ENCODE results near the gene DSCAM.

Gene DSCAM

GRCh38 chr21:40563900-40564299 is 283.1 kb downstream of the DSCAM start:
- no peaks in the 10 kb centered on the region for H3K9me3 ChIP-seq (ENCODE audit: insufficient read depth, low read length)
- no peak overlapping the region for H3K4me2 ChIP-seq (ENCODE audit: low read depth, low read length, poor library complexity, severe bottlenecking)
- no peaks in the 10 kb centered on the region for H3K79me2 ChIP-seq (ENCODE audit: insufficient read depth, low read length)
- TF ChIP-seq EZH2phosphoT487 (conservative IDR thresholded peaks at IDR 0.05; ENCODE audit: low read length) (no peak), CTCF (IDR thresholded peaks at IDR 0.05; ENCODE audit: insufficient read depth, low read length, poor library complexity, severe bottlenecking) (no peak)
- no peaks in the 10 kb centered on the region for H3K36me3 ChIP-seq (ENCODE audit: low read length)
- H4K20me1 ChIP-seq (ENCODE audit: low read depth, low read length), result no peaks in the 10 kb centered on the region
- H3K9me2 ChIP-seq (replicated peaks; ENCODE audit: insufficient read depth, low read length), result no peaks in the 10 kb centered on the region
- no peak overlapping the region for H2AFZ ChIP-seq (ENCODE audit: low read depth, low read length, severe bottlenecking)
- H3K27me3 ChIP-seq (ENCODE audit: low read length), result no peaks in the 10 kb centered on the region
- no peaks in the 10 kb centered on the region for H3F3A ChIP-seq (ENCODE audit: insufficient read depth)
- H3K9ac ChIP-seq (ENCODE audit: low read length), result no peak overlapping the region
- H3K27ac ChIP-seq (ENCODE audit: low read depth, low read length), result no peak overlapping the region
- H3K4me3 ChIP-seq (ENCODE audit: insufficient read depth, low read length, poor library complexity, severe bottlenecking), result no peak overlapping the region

- no peaks in the 10 kb centered on the region for H3K9me2 ChIP-seq (replicated peaks; ENCODE audit: insufficient read depth, low read length)
- H3K9ac ChIP-seq (ENCODE audit: low read length), result no peak overlapping the region
- no peaks in the 10 kb centered on the region for H4K20me1 ChIP-seq (ENCODE audit: low read depth, low read length)
- no peaks in the 10 kb centered on the region for H3K27me3 ChIP-seq (ENCODE audit: low read length)
- no peak overlapping the region for H3K27ac ChIP-seq (ENCODE audit: low read depth, low read length)
- H3K36me3 ChIP-seq (ENCODE audit: low read length), result no peaks in the 10 kb centered on the region
- no peaks in the 10 kb centered on the region for H3K79me2 ChIP-seq (ENCODE audit: insufficient read depth, low read length)
- TF ChIP-seq EZH2phosphoT487 (conservative IDR thresholded peaks at IDR 0.05; ENCODE audit: low read length) (no peak), CTCF (IDR thresholded peaks at IDR 0.05; ENCODE audit: insufficient read depth, low read length, poor library complexity, severe bottlenecking) (no peak)
- no peaks in the 10 kb centered on the region for H3F3A ChIP-seq (ENCODE audit: insufficient read depth)
- no peak overlapping the region for H2AFZ ChIP-seq (ENCODE audit: low read depth, low read length, severe bottlenecking)
- no peaks in the 10 kb centered on the region for H3K9me3 ChIP-seq (ENCODE audit: insufficient read depth, low read length)
- H3K4me3 ChIP-seq (ENCODE audit: insufficient read depth, low read length, poor library complexity, severe bottlenecking), result no peak overlapping the region
- no peak overlapping the region for H3K4me2 ChIP-seq (ENCODE audit: low read depth, low read length, poor library complexity, severe bottlenecking)
Measured at GRCh38 chr21:40562242-40563002, 284.5 kb downstream of the DSCAM start.

- H3K27me3 ChIP-seq (ENCODE audit: low read length), result no peaks in the 10 kb centered on the region
- no peaks in the 10 kb centered on the region for H3F3A ChIP-seq (ENCODE audit: insufficient read depth)
- no peaks in the 10 kb centered on the region for H4K20me1 ChIP-seq (ENCODE audit: low read depth, low read length)
- H3K79me2 ChIP-seq (ENCODE audit: insufficient read depth, low read length), result no peaks in the 10 kb centered on the region
- no peaks in the 10 kb centered on the region for H3K9me2 ChIP-seq (replicated peaks; ENCODE audit: insufficient read depth, low read length)
- no peak overlapping the region for H3K27ac ChIP-seq (ENCODE audit: low read depth, low read length)
- TF ChIP-seq EZH2phosphoT487 (conservative IDR thresholded peaks at IDR 0.05; ENCODE audit: low read length) (no peak), CTCF (IDR thresholded peaks at IDR 0.05; ENCODE audit: insufficient read depth, low read length, poor library complexity, severe bottlenecking) (no peak)
- H3K9ac ChIP-seq (ENCODE audit: low read length), result no peak overlapping the region
- H3K36me3 ChIP-seq (ENCODE audit: low read length), result no peaks in the 10 kb centered on the region
- no peak overlapping the region for H3K4me2 ChIP-seq (ENCODE audit: low read depth, low read length, poor library complexity, severe bottlenecking)
- no peak overlapping the region for H3K4me3 ChIP-seq (ENCODE audit: insufficient read depth, low read length, poor library complexity, severe bottlenecking)
- H2AFZ ChIP-seq (ENCODE audit: low read depth, low read length, severe bottlenecking), result no peak overlapping the region
- no peaks in the 10 kb centered on the region for H3K9me3 ChIP-seq (ENCODE audit: insufficient read depth, low read length)
Measured at GRCh38 chr21:40556442-40556968, 290.5 kb downstream of the DSCAM start.

All from SU-DHL-6 (cell line).